Loucy (cell line): ENCODE results near the gene ASTN2.

ENCODE experiments used
- EZH2phosphoT487 ChIP-seq: fragments of 200-600 bp; IDR thresholded peaks from 2 replicates; pipeline ENCODE4 v1.6.1; 2018; ENCODE audit warnings: antibody characterized with exemption, mild to moderate bottlenecking, moderate library complexity, borderline replicate concordance
- TF ChIP-seq, protein P1 (sequence below): fragments of 200-600 bp; sonication (generic); conservative IDR thresholded peaks from 2 replicates; pipeline ENCODE4 v1.5.1; 2014; ENCODE audit warnings: mild to moderate bottlenecking, antibody characterized with exemption, low read length

- TF ChIP-seq, protein P1, sequence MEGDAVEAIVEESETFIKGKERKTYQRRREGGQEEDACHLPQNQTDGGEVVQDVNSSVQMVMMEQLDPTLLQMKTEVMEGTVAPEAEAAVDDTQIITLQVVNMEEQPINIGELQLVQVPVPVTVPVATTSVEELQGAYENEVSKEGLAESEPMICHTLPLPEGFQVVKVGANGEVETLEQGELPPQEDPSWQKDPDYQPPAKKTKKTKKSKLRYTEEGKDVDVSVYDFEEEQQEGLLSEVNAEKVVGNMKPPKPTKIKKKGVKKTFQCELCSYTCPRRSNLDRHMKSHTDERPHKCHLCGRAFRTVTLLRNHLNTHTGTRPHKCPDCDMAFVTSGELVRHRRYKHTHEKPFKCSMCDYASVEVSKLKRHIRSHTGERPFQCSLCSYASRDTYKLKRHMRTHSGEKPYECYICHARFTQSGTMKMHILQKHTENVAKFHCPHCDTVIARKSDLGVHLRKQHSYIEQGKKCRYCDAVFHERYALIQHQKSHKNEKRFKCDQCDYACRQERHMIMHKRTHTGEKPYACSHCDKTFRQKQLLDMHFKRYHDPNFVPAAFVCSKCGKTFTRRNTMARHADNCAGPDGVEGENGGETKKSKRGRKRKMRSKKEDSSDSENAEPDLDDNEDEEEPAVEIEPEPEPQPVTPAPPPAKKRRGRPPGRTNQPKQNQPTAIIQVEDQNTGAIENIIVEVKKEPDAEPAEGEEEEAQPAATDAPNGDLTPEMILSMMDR: no peak
- TF ChIP-seq EZH2phosphoT487: no peak
Measured at GRCh38 chr9:116466271-116467235, 948.3 kb downstream of the ASTN2 start.
